HG03558 (cell line): ENCODE data around the gene ARMC9.
"Not testable (repeated sequence)": the region's sequence is repeated elsewhere in the genome, so short reads cannot be mapped to it uniquely, and the experiment has no call there.

Source experiments
- ATAC-seq: cut with Tn5 transposase; IDR thresholded peaks from one replicate; pipeline ENCODE4 v1.9.1; 2021; ENCODE audit warnings: moderate number of reproducible peaks; ENCODE audit not compliant: unreplicated experiment; ENCODE audit errors: extremely low read depth

ARMC9 gene

DNA sequence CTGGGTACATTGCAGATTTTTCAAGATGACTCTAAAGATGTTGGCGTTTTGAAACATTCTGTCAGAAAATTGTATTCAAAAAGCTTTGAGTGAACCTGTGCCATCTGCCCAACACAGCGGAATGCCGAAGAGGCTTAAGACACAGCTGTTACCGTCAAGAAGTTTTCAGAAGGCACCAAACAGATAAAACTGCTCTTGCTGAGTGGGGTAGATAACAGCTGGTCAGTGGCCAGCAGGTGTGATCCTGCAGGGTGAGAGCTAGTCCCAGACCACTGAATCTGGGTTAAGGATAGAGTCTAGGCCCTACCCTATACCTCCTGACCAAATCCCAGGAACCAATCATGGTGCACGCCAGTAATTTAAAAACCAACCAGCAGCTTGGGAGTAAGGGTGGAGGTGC, 136.6 kb downstream of the ARMC9 start:
- ATAC-seq, result no peak

GRCh38 chr2:231335591-231335990, 137.2 kb downstream of the ARMC9 start:
- ATAC-seq, result no peak

DNA sequence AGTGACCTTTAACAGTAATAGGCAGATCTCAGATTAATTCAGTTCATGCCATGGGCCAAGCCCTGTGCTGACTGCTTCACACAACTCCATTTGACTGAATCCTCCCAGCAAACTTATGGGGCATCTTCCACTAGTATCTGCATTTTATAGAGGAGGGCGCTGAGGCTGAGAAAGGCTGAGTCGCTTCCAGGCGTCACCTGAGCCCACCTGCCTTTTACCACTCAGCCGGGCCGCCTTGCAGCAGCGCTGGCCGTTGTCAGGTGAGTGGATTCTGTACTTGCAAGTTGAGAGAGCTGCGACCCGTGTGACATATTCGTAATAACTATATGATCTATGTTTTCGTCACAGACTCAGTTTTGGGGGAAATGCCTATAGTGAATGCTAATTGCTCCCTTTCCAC, 137.8 kb downstream of the ARMC9 start:
- ATAC-seq, result no peak

DNA sequence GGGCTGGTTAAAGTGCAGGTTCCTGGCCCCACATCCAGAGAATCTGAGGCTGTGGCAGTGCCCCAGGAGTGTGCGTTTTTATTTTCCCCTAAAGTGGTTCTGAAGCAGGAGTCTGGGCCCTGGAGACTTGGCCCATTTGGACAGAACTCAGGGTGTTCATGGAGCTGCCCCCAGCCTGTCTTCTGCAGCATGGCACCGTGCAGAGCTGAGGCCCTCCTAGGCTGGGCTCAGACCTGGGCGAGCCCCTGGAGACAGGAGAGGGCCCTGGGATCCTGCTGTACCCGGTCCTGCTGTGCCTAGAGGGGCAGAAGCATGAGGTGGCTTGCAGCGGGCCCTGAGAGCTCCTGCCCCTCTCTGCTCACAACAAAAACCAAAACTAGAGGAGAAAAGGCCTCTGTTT, 138.3 kb downstream of the ARMC9 start:
- ATAC-seq, result no peak

- no peak for ATAC-seq
These were observed 139.7 kb downstream of the ARMC9 start for GRCh38 chr2:231337807-231338759.

DNA sequence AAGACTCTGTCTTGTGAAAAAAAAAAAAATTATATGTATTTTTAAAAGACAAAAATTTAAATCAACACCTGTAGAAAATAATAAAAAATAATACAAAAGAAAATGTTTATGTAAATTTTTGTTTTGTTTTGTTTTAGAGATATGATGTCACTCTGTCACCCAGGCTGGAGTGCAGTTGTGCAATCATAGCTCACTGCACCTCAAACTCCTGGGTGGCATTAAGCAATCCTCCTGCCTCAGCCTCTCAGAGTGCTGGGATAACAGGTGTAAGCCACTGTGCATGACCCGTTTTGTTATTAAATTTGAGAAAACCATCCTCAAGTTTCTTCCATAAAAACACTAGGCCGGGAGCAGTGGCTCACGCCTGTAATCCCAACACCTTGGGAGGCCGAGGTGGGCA, 140.9 kb downstream of the ARMC9 start:
- no peak for ATAC-seq

GRCh38 chr2:231341100-231341499, 142.7 kb downstream of the ARMC9 start:
- no peak for ATAC-seq

- ATAC-seq, result no peak
These were observed 143.8 kb downstream of the ARMC9 start for GRCh38 chr2:231342061-231342711.

DNA sequence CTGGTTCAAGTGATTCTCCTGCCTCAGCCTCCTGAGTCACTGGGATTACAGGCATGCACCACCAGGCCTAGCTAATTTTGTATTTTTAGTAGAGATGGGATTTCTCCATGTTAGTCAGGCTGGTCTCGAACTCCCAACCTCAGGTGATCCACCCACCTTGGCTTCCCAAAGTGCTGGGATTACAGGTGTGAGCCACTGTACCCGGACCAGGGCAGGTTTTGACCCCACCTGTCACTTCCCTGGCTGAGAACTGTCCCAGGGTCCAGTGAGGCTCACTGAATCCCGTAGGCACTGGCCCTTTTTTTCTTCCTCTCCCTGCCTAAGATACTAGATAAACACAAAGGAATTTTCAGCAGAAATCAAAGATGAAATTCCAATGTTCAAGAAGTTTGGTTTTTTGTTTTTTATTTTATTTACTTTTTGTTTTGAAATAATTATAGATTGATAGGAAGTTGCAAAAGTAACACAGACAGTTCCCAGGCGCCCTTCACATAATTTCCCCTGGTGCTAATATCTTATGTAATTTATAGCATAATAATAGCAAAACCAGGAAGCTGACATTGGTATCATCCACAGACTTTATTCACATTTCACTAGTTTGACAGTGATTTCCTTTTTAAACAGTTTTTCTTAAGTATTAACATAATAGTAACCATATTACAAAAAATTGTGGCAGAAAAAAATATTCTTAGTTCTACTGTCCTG, 144.7 kb downstream of the ARMC9 start:
- no peak for ATAC-seq

DNA sequence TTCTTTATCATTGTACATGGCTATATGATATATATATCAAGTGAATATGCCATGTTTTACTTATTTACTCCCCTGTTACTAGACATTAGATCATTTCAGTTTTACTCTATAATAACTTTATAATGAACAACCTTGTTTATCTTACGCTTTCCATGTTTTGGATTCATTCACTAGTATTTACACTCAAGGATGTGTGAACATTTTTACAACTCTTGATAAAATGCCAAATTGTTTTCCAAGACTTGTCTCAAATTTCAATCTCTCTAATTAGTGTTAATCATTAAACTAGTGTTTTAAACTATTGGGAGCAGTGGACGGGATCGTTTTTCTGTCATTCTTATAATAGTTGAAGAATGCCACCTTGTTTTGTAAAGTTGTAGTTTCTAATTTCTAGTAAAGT, 145.6 kb downstream of the ARMC9 start:
- ATAC-seq, result no peak

- ATAC-seq, result no peak
These were observed 146.4 kb downstream of the ARMC9 start for GRCh38 chr2:231344851-231345250.

- ATAC-seq, result no peak
These were observed 148.7 kb downstream of the ARMC9 start for GRCh38 chr2:231347081-231347480.

- ATAC-seq, result no peak
These were observed 149.2 kb downstream of the ARMC9 start for GRCh38 chr2:231347638-231348037.

DNA sequence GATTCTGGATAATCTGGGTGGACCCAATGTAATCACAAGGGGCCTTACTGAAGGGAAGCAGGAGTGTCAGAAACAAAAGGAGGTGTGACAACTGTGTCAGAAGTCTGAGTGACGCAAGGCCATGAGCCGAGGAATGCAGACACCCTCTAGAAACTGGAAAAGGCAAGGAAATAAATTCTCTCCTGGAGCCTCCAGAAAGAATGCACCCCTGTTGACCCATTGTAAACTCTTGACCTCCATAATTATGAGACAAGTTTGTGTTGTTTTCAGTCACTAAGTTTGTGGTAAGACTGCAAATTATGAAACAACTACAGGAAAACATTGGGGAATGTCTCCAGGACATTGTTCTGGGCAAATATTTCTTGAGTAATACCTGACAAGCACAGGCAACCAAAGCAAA, 149.7 kb downstream of the ARMC9 start:
- no peak for ATAC-seq

- no peak for ATAC-seq
These were observed 150.4 kb downstream of the ARMC9 start for GRCh38 chr2:231348704-231349373.

GRCh38 chr2:231349374-231349735, 150.9 kb downstream of the ARMC9 start:
- not testable (repeated sequence) for ATAC-seq

- ATAC-seq, result no peak
These were observed 153.2 kb downstream of the ARMC9 start for GRCh38 chr2:231351648-231352047.

DNA sequence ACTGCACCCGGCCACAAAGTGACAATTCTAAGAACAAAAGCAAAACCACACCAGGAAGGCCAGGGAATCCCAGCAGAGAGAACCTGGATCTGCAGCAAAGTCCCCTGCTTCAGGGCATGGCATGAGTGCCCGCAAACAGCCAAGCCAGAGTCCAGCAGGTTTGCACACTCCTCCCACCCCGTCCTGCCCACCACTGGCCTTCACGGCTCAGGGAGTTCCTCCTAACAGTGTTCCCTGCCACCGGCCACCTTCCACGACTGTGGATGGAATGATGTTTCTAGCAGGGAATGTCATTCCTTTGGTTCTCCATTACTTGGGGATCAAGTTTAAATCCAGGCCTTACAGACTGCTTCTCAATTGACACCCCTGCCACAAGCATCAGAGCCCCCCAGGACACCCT, 155.0 kb downstream of the ARMC9 start:
- ATAC-seq, result no peak

GRCh38 chr2:231355508-231356465, 157.4 kb downstream of the ARMC9 start:
- no peak for ATAC-seq
